ACHN (cell line): Measurements from ENCODE around the gene PLOD1.

Source experiments
- DNase-seq: peaks from one replicate; pipeline ENCODE4 v3.0.0-alpha.2; 2015
- in situ Hi-C: cut with HindIII; loops from 2 replicates; pipeline ENCODE4 v1.10.0; 2017; ENCODE audit warnings: low sequenced_read_pairs, low pct_ligation_motif_present, low pct_unique_long_range_greater_than_20kb

Gene PLOD1

GRCh38 chr1:12014141-12014991 lies 79.8 kb downstream of the PLOD1 start:
- peak; percentile 11 for DNase-seq
- in situ Hi-C loops, result no loop called here

- in situ Hi-C loops, result no loop called here
- DNase-seq, result no peak
Observed at GRCh38 chr1:12015001-12015491, 80.5 kb downstream of the PLOD1 start.

GRCh38 chr1:12015499-12015898 lies 81.0 kb downstream of the PLOD1 start:
- no peak for DNase-seq
- in situ Hi-C loops, result no loop called here

- no peak for DNase-seq
- in situ Hi-C loops, result no loop called here
Observed at GRCh38 chr1:12016182-12016581, 81.7 kb downstream of the PLOD1 start.

- in situ Hi-C loops, result no loop called here
- peak; percentile 19 for DNase-seq
Observed at GRCh38 chr1:12019858-12020509, 85.5 kb downstream of the PLOD1 start.

- in situ Hi-C loops, result no loop called here
- no peak for DNase-seq
Observed at GRCh38 chr1:12021616-12022015, 87.1 kb downstream of the PLOD1 start.

GRCh38 chr1:12022036-12022435 lies 87.5 kb downstream of the PLOD1 start:
- no peak for DNase-seq
- in situ Hi-C loops, result no loop called here
